DMS53 treated with DMSO at 0.1 percent for 48 hours (cell line): ENCODE results near the gene DNAH7.
"Not testable (repeated sequence)": the region's sequence is repeated elsewhere in the genome, so short reads cannot be mapped to it uniquely, and the experiment has no call there.

ENCODE experiments used
- DNase-seq: peaks from one replicate; lab custom pipeline; 2025; ENCODE audit not compliant: unreplicated experiment; lab: John Stamatoyannopoulos, UW

DNAH7 gene

DNA sequence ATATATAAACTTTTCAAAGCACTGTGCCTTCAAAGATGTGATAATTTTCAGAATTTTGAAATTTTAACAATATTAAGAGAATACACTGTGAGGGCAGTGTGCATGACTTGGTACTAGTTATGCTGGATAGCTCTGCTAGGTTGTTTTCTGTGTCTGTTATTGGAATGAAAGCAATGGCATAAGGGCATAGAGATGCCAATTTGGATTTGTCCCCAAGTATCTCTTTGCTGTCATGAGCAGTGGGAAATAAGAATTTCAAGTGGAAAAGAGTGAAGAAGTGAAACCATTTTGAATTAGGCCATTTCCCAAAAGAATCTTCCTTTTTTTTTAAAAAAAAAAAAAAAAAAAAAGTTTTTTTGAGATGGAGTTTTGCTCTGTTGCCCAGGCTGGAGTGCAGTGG lies 334.8 kb downstream of the DNAH7 start:
- no peak for DNase-seq

DNA sequence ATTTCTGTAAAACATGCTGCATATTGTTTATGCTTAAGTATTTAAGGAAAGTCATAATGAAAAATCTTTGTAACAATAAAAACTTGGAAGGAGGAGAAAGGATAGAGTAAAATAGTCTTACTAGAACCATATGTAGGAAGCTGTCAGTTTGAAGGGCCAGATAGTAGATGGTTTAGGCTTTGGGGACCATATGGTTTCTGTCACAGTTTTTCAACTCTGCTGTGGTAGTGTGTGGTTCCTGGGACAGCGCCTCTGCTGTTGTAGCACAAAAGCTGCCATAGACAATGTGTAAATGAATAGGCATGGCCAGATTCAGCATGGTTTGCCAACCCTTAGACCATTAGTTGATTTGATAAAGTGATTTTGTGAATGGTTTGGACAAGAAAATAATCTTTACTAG lies 336.1 kb downstream of the DNAH7 start:
- no peak for DNase-seq

DNA sequence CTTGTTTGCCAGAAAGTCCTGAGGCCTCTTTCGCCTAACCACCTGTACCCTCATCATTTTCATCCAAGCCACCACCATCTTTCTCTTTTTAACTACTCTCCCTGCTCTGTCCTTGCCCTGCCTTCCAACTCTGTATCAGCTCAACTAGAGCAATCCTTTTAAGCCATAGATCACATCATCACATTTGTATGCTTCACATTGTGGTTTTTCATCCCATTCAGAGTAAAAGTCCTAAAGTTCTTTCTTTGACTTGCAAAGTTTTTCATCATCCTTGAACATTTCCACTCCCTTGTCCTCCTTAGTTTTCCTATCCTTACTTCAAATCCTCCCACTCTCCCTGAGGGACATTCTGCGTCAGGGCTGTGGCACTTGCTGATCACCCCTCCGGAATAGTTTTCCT lies 337.7 kb downstream of the DNAH7 start:
- no peak for DNase-seq

GRCh38 chr2:195727106-195727505 lies 341.5 kb downstream of the DNAH7 start:
- no peak for DNase-seq

- DNase-seq = no peak
Observed at GRCh38 chr2:195722075-195722474, 346.6 kb downstream of the DNAH7 start.

GRCh38 chr2:195721042-195721441 lies 347.6 kb downstream of the DNAH7 start:
- no peak for DNase-seq

- DNase-seq = no peak
Observed at GRCh38 chr2:195716466-195716865, 352.2 kb downstream of the DNAH7 start.

DNA sequence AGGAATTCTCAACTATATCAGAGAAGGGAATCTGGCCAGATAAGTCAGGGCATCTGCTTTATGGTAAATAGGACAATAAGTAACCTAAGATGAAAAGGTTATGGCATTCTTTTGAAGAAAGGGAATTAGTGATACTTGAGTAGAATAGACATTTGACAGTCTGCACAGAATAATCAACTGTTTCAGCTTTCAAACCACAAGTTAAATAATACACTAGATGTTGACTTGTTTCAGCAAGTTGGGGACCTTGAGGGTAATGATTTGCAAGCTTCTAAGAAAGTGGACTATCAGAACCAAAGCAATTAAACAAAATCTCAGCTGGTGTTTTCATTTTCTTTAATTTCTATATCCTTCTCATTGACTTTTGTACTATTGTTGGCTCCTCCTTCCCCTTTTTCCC lies 357.2 kb downstream of the DNAH7 start:
- DNase-seq = no peak

- DNase-seq = no peak
Observed at GRCh38 chr2:195709901-195710806, 358.5 kb downstream of the DNAH7 start.

DNA sequence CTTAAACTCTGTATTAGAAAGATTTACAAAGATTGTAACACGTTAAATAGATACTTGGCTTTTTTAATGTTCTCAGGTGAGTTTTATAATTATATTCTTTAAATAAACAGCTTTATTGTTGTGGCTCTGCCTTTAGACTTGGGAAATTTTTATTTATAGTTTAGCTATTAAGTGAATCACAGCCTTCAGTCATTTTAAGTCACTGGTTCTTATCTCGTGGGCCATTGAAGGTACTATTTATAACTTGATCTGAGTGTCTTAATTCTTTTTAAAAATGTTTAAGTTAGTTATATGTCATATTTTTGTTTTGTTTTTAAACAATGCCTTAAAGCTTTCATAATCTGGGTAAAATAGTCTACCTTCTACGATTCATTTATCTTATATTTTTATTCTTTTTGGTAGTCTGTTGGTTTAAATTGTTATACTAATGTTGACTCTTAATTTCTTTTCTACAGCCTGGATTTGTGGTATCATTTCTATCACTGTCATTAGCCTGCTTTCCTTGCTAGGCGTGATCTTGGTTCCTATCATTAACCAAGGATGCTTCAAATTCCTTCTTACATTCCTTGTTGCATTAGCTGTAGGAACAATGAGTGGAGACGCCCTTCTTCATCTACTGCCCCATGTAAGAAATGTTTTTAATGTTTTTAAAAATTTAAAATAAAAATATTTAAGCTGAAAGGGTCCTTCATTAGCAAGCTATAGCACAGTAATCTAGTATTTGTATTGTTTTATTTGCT lies 362.3 kb downstream of the DNAH7 start:
- no peak for DNase-seq

DNA sequence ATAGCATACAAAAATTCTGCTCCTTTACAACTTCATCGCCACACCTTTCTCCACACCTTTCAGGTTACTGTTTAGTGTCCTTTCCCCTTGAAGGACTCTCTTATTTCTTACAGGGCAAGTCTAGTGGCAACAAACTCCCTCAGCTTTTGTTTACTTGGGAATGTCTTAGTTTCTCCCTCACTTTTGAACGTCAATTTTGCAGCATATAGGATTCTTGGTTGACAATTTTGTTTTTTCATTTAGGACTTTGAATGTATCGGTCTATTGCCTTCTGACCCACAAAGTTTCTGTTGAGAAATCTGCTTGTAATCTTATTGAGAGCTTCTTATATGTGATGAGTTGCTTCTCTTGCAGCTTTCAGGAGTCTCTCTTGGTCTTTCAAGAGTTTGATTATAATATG lies 368.2 kb downstream of the DNAH7 start:
- no peak for DNase-seq

DNA sequence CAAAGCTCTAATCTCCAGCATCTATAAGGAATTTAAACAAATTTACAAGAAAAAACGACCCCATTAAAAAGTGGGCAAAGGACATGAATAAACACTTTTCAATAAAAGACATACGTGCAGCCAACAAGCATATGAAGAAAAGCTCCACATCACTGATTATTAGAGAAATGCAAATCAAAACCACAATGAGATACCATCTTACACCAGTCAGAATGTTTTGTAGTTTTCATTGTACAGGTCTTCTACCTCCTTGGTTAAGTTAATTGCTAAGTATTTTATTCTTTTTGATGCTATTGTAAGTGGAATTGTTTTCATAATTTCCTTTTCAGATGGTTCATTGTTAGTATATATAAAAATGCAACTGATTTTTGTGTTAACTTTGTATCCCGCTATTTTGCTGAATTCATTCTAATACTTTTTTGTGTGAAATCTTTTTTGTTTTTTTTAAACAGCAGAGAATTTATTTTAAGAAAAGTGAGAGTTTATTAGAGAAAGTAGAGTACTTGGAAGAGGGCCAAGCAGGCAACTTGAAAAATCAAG lies 370.9 kb downstream of the DNAH7 start:
- DNase-seq = no peak

- DNase-seq = no peak
Observed at GRCh38 chr2:195696012-195696411, 372.6 kb downstream of the DNAH7 start.

GRCh38 chr2:195695002-195695631 lies 373.5 kb downstream of the DNAH7 start:
- DNase-seq = no peak

DNA sequence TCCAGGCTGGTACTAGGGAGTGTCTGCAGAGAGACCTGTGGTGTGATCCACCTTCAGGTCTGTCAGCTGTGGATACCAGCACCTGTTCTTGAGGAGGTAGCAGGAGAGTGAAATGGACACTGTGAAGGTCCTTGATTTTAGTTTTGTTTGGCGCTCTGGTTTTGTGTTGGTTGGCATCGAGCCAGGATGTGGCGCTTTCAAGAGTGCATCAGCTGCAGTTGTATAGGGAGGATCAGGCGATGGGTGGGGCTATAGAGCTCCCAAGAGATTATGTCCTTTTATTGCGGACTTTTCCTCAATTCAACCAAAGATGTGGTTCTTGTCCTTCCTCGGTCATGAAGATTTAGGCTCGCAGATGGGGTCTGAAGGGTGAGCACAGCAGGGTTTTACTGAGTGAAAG lies 374.1 kb downstream of the DNAH7 start:
- DNase-seq = no peak

DNA sequence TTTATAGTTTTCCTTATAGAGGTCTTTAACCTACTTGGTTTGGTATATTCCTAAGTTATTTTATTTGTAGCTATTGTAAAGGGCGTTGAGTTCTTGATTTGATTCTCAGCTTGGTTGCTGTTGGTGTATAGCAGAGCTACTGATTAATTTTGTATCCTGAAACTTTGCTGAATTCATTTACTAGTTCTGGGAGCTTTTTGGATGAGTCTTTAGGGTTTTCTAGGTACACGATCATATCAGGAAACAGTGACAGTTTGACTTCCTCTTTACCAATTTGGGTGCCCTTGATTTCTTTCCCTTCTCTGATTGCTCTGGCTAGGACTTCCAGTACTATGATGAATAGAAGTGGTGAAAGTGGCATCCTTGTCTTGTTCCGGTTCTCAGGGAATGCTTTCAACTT lies 376.1 kb downstream of the DNAH7 start:
- DNase-seq = not testable (repeated sequence)
